KMS-11 (cell line): ENCODE results near the gene FBXL17.

Experiments
- H2AFZ ChIP-seq: fragments of 200-600 bp; sonication (generic); 2 replicates; pipeline ENCODE4 v1.6.1; 2016; ENCODE audit warnings: antibody characterized with exemption, mixed run types, low read depth
- H3K27ac ChIP-seq: fragments of 200-600 bp; sonication (generic); 2 replicates; pipeline ENCODE4 v1.6.1; 2016; ENCODE audit warnings: mild to moderate bottlenecking, mixed run types
- H3K27me3 ChIP-seq: fragments of 200-600 bp; sonication (generic); 2 replicates; pipeline ENCODE4 v1.6.1; 2017; ENCODE audit warnings: mild to moderate bottlenecking, low read depth, mixed run types, moderate library complexity; ENCODE audit not compliant: insufficient read depth
- H3K36me3 ChIP-seq: fragments of 200-600 bp; sonication (generic); 2 replicates; pipeline ENCODE4 v1.6.1; 2017; ENCODE audit warnings: mild to moderate bottlenecking, mixed run types; ENCODE audit not compliant: insufficient read depth
- H3K4me1 ChIP-seq: fragments of 200-600 bp; sonication (generic); 2 replicates; pipeline ENCODE4 v1.6.1; 2016; ENCODE audit warnings: mild to moderate bottlenecking, low read depth, mixed run types; ENCODE audit not compliant: poor library complexity, severe bottlenecking
- H3K4me2 ChIP-seq: fragments of 200-600 bp; sonication (generic); 2 replicates; pipeline ENCODE4 v1.7.0; 2016; ENCODE audit warnings: mild to moderate bottlenecking, mixed run types
- H3K4me3 ChIP-seq: fragments of 200-600 bp; sonication (generic); IDR thresholded peaks from 2 replicates; pipeline ENCODE4 v1.6.1; 2017; ENCODE audit warnings: low read depth, low read length, mixed read lengths; ENCODE audit not compliant: insufficient read depth
- H3K79me2 ChIP-seq: fragments of 200-600 bp; sonication (generic); 2 replicates; pipeline ENCODE4 v1.6.1; 2016; ENCODE audit warnings: low read depth, mixed run types; ENCODE audit not compliant: insufficient read depth
- H3K9ac ChIP-seq: fragments of 200-600 bp; sonication (generic); 2 replicates; pipeline ENCODE4 v1.6.1; 2016; ENCODE audit warnings: mild to moderate bottlenecking, mixed run types
- H4K20me1 ChIP-seq: fragments of 200-600 bp; sonication (generic); 2 replicates; pipeline ENCODE4 v1.6.1; 2016; ENCODE audit warnings: mild to moderate bottlenecking, mixed run types; ENCODE audit not compliant: insufficient read depth
- TF ChIP-seq, protein P1 (sequence below): fragments of 200-600 bp; sonication (generic); conservative IDR thresholded peaks from 2 replicates; pipeline ENCODE4 v1.6.1; 2017; ENCODE audit warnings: low read depth, mild to moderate bottlenecking, antibody characterized with exemption, low read length, moderate library complexity, mixed read lengths

FBXL17 gene

DNA sequence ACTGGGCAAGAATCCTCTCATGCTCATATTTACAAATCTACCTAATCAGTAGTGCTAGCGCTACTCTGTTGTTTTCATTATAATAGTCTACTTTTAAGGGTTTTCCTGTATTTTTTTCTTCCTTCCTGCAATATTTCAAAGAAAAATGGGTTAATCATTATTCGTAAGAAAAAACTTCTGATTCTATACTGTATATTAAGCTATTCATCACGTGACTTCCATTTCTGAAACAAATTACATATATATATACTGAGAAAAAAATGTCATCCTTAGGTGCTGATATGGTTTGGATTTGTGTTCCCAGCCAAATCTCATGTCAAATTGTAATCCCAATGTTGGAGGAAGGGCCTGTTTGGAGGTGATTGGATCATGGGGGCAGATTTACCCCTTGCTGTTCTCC is 197.0 kb downstream of the FBXL17 start:
- Histone ChIP-seq H3K4me3 (no peak overlapping the region), H3K4me1 (no peaks in the 10 kb centered on the region), H3K79me2 (no peaks in the 10 kb centered on the region), H3K4me2 (no peak overlapping the region), H3K27me3 (no peaks in the 10 kb centered on the region), H3K9ac (no peak overlapping the region), H2AFZ (no peak overlapping the region), H4K20me1 (no peaks in the 10 kb centered on the region), H3K27ac (no peak overlapping the region), H3K36me3 (no peaks in the 10 kb centered on the region)
- TF ChIP-seq, protein P1, sequence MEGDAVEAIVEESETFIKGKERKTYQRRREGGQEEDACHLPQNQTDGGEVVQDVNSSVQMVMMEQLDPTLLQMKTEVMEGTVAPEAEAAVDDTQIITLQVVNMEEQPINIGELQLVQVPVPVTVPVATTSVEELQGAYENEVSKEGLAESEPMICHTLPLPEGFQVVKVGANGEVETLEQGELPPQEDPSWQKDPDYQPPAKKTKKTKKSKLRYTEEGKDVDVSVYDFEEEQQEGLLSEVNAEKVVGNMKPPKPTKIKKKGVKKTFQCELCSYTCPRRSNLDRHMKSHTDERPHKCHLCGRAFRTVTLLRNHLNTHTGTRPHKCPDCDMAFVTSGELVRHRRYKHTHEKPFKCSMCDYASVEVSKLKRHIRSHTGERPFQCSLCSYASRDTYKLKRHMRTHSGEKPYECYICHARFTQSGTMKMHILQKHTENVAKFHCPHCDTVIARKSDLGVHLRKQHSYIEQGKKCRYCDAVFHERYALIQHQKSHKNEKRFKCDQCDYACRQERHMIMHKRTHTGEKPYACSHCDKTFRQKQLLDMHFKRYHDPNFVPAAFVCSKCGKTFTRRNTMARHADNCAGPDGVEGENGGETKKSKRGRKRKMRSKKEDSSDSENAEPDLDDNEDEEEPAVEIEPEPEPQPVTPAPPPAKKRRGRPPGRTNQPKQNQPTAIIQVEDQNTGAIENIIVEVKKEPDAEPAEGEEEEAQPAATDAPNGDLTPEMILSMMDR: no peak

DNA sequence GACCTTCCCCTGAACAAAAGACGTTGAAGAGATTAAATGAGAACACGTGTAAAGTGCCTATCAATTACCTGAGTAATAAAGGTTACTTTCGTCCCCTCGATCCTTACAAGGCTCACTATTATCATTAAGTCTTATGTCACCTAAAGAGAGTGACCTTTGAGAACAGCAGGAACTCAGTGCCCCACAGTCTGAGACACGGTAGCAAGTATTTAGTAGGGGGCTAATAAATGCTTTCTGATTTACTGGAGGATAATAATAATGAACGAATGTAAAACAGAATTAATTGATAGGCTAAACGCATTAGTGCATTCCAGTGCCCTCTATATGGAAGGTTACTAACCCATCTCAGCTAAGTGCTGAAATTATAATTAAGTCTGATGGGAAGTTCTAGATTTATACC is 199.9 kb downstream of the FBXL17 start:
- Histone ChIP-seq H3K4me1 (no peaks in the 10 kb centered on the region), H3K4me3 (no peak overlapping the region), H4K20me1 (no peaks in the 10 kb centered on the region), H3K9ac (no peak overlapping the region), H3K27me3 (no peaks in the 10 kb centered on the region), H2AFZ (no peak overlapping the region), H3K4me2 (no peak overlapping the region), H3K27ac (no peak overlapping the region), H3K36me3 (no peaks in the 10 kb centered on the region), H3K79me2 (no peaks in the 10 kb centered on the region)
- TF ChIP-seq, protein P1: no peak

DNA sequence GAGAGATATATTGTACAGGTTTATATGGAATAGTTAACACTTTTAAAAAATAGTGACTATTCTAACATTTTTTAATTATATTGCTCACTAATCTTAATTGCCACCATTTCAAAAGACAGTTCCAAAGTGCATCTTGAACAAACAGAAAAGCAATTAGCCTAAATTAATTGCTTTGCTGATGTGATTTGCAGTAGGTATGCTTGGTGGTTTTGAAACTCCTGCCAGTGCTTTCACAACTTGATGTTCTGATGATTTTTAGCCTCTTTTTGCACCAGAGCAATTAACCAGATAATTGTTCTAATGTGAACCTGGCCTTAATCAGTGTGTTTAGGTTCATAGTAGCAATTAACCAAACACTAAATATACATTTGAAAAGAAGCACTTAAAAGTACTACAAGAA is 207.6 kb downstream of the FBXL17 start:
- H3K79me2 ChIP-seq: no peaks in the 10 kb centered on the region
- H3K4me3 ChIP-seq: no peak overlapping the region
- no peaks in the 10 kb centered on the region for H3K36me3 ChIP-seq
- H3K9ac ChIP-seq: no peak overlapping the region
- no peak overlapping the region for H2AFZ ChIP-seq
- H4K20me1 ChIP-seq: no peaks in the 10 kb centered on the region
- H3K4me1 ChIP-seq: no peaks in the 10 kb centered on the region
- H3K27me3 ChIP-seq: no peaks in the 10 kb centered on the region
- no peak overlapping the region for H3K4me2 ChIP-seq
- no peak overlapping the region for H3K27ac ChIP-seq
- TF ChIP-seq, protein P1: no peak

DNA sequence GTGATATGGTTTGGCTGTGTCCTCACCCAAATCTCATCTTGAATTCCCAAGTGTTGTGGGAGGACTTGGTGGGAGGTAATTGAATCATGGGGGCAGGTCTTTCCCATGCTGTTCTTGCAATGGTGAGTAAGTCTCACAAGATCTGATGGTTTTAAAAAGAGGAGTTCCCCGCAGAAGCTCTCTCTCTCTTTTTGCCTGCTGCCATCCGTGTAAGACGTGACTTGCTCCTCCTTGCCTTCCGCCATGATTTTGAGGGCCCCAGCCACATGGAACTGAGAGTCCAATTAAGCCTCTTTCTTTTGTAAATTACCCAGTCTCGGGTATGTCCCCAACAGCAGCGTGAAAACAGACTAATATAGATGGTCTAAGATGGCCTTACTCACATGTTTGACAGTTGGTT is 210.1 kb downstream of the FBXL17 start:
- no peaks in the 10 kb centered on the region for H3K36me3 ChIP-seq
- H3K4me3 ChIP-seq: no peak overlapping the region
- no peak overlapping the region for H3K9ac ChIP-seq
- TF ChIP-seq, protein P1: no peak
- no peaks in the 10 kb centered on the region for H3K4me1 ChIP-seq
- no peaks in the 10 kb centered on the region for H3K79me2 ChIP-seq
- no peaks in the 10 kb centered on the region for H4K20me1 ChIP-seq
- H3K27ac ChIP-seq: no peak overlapping the region
- H3K27me3 ChIP-seq: no peaks in the 10 kb centered on the region
- H3K4me2 ChIP-seq: no peak overlapping the region
- no peak overlapping the region for H2AFZ ChIP-seq

DNA sequence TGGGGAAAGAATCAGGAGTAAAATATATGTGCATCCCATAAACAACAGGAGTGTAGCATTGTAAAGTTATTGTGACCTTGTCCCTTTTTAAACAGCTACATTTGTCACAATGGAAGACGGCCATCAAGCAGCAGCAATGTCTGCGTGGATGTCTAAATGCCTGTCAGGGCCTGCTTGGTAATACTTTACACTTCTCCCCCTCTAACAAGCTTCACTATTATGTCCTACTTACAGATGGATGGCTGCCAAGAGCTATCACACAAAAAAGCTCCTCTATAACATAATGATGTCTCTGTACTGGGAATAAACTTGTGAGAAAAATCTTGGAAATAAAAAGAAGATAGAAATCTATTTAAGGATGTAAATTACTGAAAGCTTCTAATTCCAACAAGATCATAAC is 213.0 kb downstream of the FBXL17 start:
- Histone ChIP-seq H3K27me3 (no peaks in the 10 kb centered on the region), H4K20me1 (no peaks in the 10 kb centered on the region), H3K36me3 (no peaks in the 10 kb centered on the region), H3K27ac (no peak overlapping the region), H3K4me2 (no peak overlapping the region), H3K79me2 (no peaks in the 10 kb centered on the region), H2AFZ (no peak overlapping the region), H3K4me3 (no peak overlapping the region), H3K9ac (no peak overlapping the region), H3K4me1 (no peaks in the 10 kb centered on the region)
- TF ChIP-seq, protein P1: no peak
